HG03520 (cell line): ENCODE results near the gene ERCC8.

Experiments
- ATAC-seq: cut with Tn5 transposase; IDR thresholded peaks from one replicate; pipeline ENCODE4 v1.9.1; 2021; ENCODE audit warnings: mild to moderate bottlenecking, moderate library complexity; ENCODE audit not compliant: unreplicated experiment

Gene ERCC8

DNA sequence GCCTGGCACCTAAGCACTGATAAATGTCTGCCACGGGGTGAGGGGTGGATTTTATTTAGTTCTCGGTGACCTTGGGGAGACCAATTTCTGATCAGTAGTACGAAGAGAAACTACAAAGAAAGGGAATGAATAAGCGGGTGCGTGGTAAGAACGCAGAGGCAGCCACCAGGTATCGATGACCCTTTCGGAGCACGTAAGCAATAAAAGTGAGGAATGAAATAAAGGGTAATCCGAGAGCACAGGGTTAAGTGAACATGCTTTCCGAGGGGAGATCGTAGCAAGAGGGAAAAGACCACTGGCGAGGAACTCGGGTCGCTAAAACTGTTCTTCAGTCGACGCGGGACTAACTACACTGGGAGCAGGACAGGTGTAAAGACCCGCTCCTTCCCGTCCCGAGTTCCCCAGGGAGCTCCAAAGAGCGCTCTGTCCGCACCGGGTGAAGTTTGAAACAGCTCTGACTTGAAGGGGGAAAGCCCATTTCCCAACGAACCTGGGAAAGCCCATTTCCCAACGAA is 101.9 kb downstream of the ERCC8 start:
- ATAC-seq = no peak

DNA sequence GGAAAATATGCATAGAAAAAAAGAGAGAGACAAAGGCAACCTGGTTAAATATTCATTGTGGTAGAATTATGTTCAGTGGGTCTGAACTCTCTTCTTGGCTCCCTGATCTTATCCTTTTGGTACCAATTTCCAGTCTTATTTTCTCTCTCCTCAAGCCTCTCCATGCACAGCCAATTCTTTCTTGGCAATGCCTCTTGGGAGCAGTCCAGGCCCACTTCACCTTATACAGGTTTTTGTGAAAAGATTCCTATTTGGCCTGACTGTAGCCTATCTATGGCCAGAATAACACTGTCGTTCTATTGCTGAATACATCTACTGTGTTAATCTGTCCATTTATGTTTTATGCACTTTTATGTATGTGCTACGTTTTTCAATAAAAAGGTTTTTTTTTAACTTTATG is 103.5 kb downstream of the ERCC8 start:
- ATAC-seq = no peak

GRCh38 chr5:60836131-60836530 is 108.7 kb downstream of the ERCC8 start:
- no peak for ATAC-seq

GRCh38 chr5:60835554-60835953 is 109.3 kb downstream of the ERCC8 start:
- ATAC-seq = no peak

DNA sequence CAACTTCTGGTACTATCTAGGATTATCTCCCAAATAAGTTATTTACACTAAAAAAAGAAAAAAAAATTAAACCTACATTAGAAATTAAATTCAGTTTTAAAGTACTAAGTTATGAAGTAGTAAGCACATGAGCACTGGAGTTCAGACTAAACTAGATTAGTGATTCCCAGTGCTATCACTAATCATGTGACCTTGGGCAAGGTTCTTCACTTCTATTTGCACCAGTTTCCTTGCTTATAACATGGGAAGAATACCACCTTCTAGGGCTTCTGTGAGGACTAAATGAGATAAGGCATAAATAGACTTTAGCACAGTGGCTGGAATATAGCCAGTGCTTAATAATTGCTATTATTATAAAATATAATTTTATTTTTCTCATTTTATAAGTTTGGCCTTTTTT is 111.3 kb downstream of the ERCC8 start:
- ATAC-seq = no peak

- peak; percentile 62 for ATAC-seq
Measured at GRCh38 chr5:60830581-60831127, 114.2 kb downstream of the ERCC8 start.

GRCh38 chr5:60829490-60830266 is 115.2 kb downstream of the ERCC8 start:
- no peak for ATAC-seq

- no peak for ATAC-seq
Measured at GRCh38 chr5:60827201-60827600, 117.7 kb downstream of the ERCC8 start.

DNA sequence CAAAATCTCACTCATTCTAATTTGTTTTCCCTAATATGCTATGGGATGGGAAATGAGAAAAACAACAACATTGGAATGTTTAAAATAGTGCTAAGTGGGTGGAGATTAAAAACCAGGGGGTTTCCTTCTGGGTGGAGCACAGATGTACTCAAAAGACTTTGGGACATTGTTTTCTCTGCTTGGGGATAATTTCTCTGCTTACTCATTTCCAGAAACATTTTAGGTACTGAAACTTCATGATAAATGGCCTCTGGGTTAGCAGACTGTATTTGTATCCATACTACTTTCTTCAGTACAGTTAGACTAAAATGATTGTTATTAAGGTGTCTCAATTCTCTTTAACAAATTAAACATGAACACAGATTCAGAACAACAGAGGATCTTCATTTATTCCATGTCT is 118.2 kb downstream of the ERCC8 start:
- ATAC-seq = peak; percentile 70
